ENCODE data around the gene MEGF10.
"Not testable (repeated sequence)": the region's sequence is repeated elsewhere in the genome, so short reads cannot be mapped to it uniquely, and the experiment has no call there.

The MEGF10 gene

GRCh38 chr5:127256886-127257597 lies 33.6 kb upstream of the MEGF10 start:
- Histone ChIP-seq H4K20me1 (ENCODE audit: insufficient read depth, low read length) (no peaks in the 10 kb centered on the region), H3K9me3 (ENCODE audit: low read length) (no peaks in the 10 kb centered on the region), H2AFZ (ENCODE audit: low read length) (no peak overlapping the region), H3K4me1 (ENCODE audit: insufficient read depth, low read length, severe bottlenecking) (no peaks in the 10 kb centered on the region), H3K36me3 (ENCODE audit: insufficient read depth, low read length) (no peaks in the 10 kb centered on the region), H3K9me2 (ENCODE audit: low read depth, low read length) (no peaks in the 10 kb centered on the region), H3F3A (ENCODE audit: insufficient read depth, low read length) (no peaks in the 10 kb centered on the region; the same call in 1 of the 2 replicates), H3K4me2 (ENCODE audit: low read length) (no peak overlapping the region), H3K4me3 (ENCODE audit: low read depth, low read length, poor library complexity, severe bottlenecking) (no peak overlapping the region), H3K9ac (ENCODE audit: low read length) (no peak overlapping the region), H3K79me2 (ENCODE audit: insufficient read depth, low read length) (no peaks in the 10 kb centered on the region), H3K27ac (ENCODE audit: low read depth, low read length, poor library complexity, severe bottlenecking) (no peak overlapping the region), H3K27me3 (ENCODE audit: insufficient read depth, low read length) (no peaks in the 10 kb centered on the region)
- TF ChIP-seq, protein P1, sequence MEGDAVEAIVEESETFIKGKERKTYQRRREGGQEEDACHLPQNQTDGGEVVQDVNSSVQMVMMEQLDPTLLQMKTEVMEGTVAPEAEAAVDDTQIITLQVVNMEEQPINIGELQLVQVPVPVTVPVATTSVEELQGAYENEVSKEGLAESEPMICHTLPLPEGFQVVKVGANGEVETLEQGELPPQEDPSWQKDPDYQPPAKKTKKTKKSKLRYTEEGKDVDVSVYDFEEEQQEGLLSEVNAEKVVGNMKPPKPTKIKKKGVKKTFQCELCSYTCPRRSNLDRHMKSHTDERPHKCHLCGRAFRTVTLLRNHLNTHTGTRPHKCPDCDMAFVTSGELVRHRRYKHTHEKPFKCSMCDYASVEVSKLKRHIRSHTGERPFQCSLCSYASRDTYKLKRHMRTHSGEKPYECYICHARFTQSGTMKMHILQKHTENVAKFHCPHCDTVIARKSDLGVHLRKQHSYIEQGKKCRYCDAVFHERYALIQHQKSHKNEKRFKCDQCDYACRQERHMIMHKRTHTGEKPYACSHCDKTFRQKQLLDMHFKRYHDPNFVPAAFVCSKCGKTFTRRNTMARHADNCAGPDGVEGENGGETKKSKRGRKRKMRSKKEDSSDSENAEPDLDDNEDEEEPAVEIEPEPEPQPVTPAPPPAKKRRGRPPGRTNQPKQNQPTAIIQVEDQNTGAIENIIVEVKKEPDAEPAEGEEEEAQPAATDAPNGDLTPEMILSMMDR (IDR thresholded peaks at IDR 0.05; ENCODE audit: low read length): no peak
- no peak for TF ChIP-seq EZH2 (IDR thresholded peaks at IDR 0.05; ENCODE audit: borderline replicate concordance, low read length)

- Histone ChIP-seq H3F3A (ENCODE audit: insufficient read depth, low read length) (no peaks in the 10 kb centered on the region), H3K9ac (ENCODE audit: low read length) (no peak overlapping the region), H3K4me1 (ENCODE audit: insufficient read depth, low read length, severe bottlenecking) (no peaks in the 10 kb centered on the region), H3K4me3 (ENCODE audit: low read depth, low read length, poor library complexity, severe bottlenecking) (no peak overlapping the region), H3K9me3 (ENCODE audit: low read length) (no peaks in the 10 kb centered on the region), H3K27ac (ENCODE audit: low read depth, low read length, poor library complexity, severe bottlenecking) (no peak overlapping the region), H3K4me2 (ENCODE audit: low read length) (no peak overlapping the region), H4K20me1 (ENCODE audit: insufficient read depth, low read length) (no peaks in the 10 kb centered on the region), H3K9me2 (ENCODE audit: low read depth, low read length) (no peaks in the 10 kb centered on the region), H3K79me2 (ENCODE audit: insufficient read depth, low read length) (no peaks in the 10 kb centered on the region), H3K27me3 (ENCODE audit: insufficient read depth, low read length) (no peaks in the 10 kb centered on the region), H2AFZ (ENCODE audit: low read length) (no peak overlapping the region), H3K36me3 (ENCODE audit: insufficient read depth, low read length) (no peaks in the 10 kb centered on the region)
- TF ChIP-seq, protein P1 (IDR thresholded peaks at IDR 0.05; ENCODE audit: low read length): no peak
- TF ChIP-seq EZH2 (IDR thresholded peaks at IDR 0.05; ENCODE audit: borderline replicate concordance, low read length): no peak
Observed at GRCh38 chr5:127260686-127261085, 29.9 kb upstream of the MEGF10 start.

DNA sequence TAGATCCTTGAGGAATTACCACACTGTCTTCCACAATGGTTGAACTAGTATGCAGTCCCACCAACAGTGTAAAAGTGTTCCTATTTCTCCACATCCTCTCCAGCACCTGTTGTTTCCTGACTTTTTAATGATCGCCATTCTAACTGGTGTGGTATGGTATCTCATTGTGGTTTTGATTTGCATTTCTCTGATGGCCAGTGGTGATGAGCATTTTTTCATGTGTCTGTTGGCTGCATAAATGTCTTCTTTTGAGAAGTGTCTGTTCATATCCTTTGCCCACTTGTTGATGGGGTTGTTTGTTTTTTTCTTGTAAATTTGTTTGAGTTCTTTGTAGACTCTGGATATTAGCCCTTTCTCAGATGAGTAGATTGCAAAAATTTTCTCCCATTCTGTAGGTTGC lies 25.1 kb upstream of the MEGF10 start:
- not testable (repeated sequence) for H3K36me3 ChIP-seq (ENCODE audit: insufficient read depth, low read length)

DNA sequence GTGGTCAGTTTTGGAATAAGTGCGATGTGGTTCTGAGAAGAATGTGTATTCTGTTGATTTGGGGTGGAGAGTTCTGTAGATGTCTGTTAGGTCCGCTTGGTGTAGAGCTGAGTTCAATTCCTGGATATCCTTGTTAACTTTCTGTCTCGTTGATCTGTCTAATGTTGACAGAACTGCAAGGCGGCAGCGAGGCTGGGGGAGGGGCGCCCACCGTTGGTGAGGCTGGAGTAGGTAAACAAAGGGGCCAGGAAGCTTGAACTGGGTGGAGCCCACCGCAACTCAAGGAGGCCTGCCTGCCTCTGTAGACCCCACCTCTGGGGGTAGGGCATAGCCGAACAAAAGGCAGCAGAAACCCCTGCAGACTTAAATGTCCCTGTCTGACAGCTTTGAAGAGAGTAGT lies 22.3 kb upstream of the MEGF10 start:
- H3F3A ChIP-seq (ENCODE audit: insufficient read depth, low read length); H3K79me2 ChIP-seq (ENCODE audit: insufficient read depth, low read length); H4K20me1 ChIP-seq (ENCODE audit: insufficient read depth, low read length); H2AFZ ChIP-seq (ENCODE audit: low read length); H3K4me2 ChIP-seq (ENCODE audit: low read length); H3K9ac ChIP-seq (ENCODE audit: low read length); H3K9me2 ChIP-seq (ENCODE audit: low read depth, low read length); H3K9me3 ChIP-seq (ENCODE audit: low read length); H3K4me3 ChIP-seq (ENCODE audit: low read depth, low read length, poor library complexity, severe bottlenecking); H3K4me1 ChIP-seq (ENCODE audit: insufficient read depth, low read length, severe bottlenecking); H3K27me3 ChIP-seq (ENCODE audit: insufficient read depth, low read length); H3K36me3 ChIP-seq (ENCODE audit: insufficient read depth, low read length); H3K27ac ChIP-seq (ENCODE audit: low read depth, low read length, poor library complexity, severe bottlenecking): not testable (repeated sequence)

More for the DNA sequence above, 25.1 kb upstream of the MEGF10 start:
- not testable (repeated sequence) for H4K20me1 ChIP-seq (ENCODE audit: insufficient read depth, low read length); H3K4me1 ChIP-seq (ENCODE audit: insufficient read depth, low read length, severe bottlenecking); H3F3A ChIP-seq (ENCODE audit: insufficient read depth, low read length); H3K9me2 ChIP-seq (ENCODE audit: low read depth, low read length); H3K9ac ChIP-seq (ENCODE audit: low read length); H3K27me3 ChIP-seq (ENCODE audit: insufficient read depth, low read length); H3K9me3 ChIP-seq (ENCODE audit: low read length); H3K4me3 ChIP-seq (ENCODE audit: low read depth, low read length, poor library complexity, severe bottlenecking); H3K27ac ChIP-seq (ENCODE audit: low read depth, low read length, poor library complexity, severe bottlenecking); H2AFZ ChIP-seq (ENCODE audit: low read length); H3K4me2 ChIP-seq (ENCODE audit: low read length); H3K79me2 ChIP-seq (ENCODE audit: insufficient read depth, low read length)

GRCh38 chr5:127270713-127271112 lies 19.9 kb upstream of the MEGF10 start:
- H3K79me2 ChIP-seq (ENCODE audit: insufficient read depth, low read length); H3K4me1 ChIP-seq (ENCODE audit: insufficient read depth, low read length, severe bottlenecking); H2AFZ ChIP-seq (ENCODE audit: low read length); H3K4me3 ChIP-seq (ENCODE audit: low read depth, low read length, poor library complexity, severe bottlenecking); H3K9ac ChIP-seq (ENCODE audit: low read length); H3K4me2 ChIP-seq (ENCODE audit: low read length); H3K27me3 ChIP-seq (ENCODE audit: insufficient read depth, low read length); H3K36me3 ChIP-seq (ENCODE audit: insufficient read depth, low read length); H3K27ac ChIP-seq (ENCODE audit: low read depth, low read length, poor library complexity, severe bottlenecking); H3F3A ChIP-seq (ENCODE audit: insufficient read depth, low read length); H3K9me2 ChIP-seq (ENCODE audit: low read depth, low read length); H4K20me1 ChIP-seq (ENCODE audit: insufficient read depth, low read length); H3K9me3 ChIP-seq (ENCODE audit: low read length): not testable (repeated sequence)
